ENCODE results near the gene USP47. TPM values are rescaled to one million over a fixed set of nuclear protein-coding genes. Genes with fewer than 3 reads are reported as not detected.
A peak's percentile ranks its signal among the peaks of the same experiment; 100 is the strongest.

USP47 gene
- total RNA-seq, 1 donor from 2014 or later = 48.1 TPM

GRCh38 chr11:11845071-11845470, 3.3 kb downstream of the USP47 start:
- DNase-seq = no peak
- no peaks in the 10 kb centered on the region for H3K27me3 ChIP-seq
- H3K4me1 ChIP-seq = peaks cover 62% of the 10 kb centered on the region
- H3K4me3 ChIP-seq = no peak overlapping the region
- H3K27ac ChIP-seq = peak overlapping the region; percentile 98
- intact Hi-C loops (cut with DNase I) = no loop called here
- no peak for TF ChIP-seq CTCF (IDR thresholded peaks at IDR 0.05)
- no peak for ATAC-seq
- no peaks in the 10 kb centered on the region for H3K9me3 ChIP-seq
- H3K36me3 ChIP-seq = no peaks in the 10 kb centered on the region

GRCh38 chr11:11845551-11845950, 3.8 kb downstream of the USP47 start:
- H3K9me3 ChIP-seq = no peaks in the 10 kb centered on the region
- H3K27ac ChIP-seq = no peak overlapping the region
- intact Hi-C loops (cut with DNase I) = no loop called here
- ATAC-seq (no peak), DNase-seq (no peak)
- no peaks in the 10 kb centered on the region for H3K27me3 ChIP-seq
- H3K36me3 ChIP-seq = no peaks in the 10 kb centered on the region
- peaks cover 66% of the 10 kb centered on the region for H3K4me1 ChIP-seq
- no peak overlapping the region for H3K4me3 ChIP-seq
- no peak for TF ChIP-seq CTCF (IDR thresholded peaks at IDR 0.05)

DNA sequence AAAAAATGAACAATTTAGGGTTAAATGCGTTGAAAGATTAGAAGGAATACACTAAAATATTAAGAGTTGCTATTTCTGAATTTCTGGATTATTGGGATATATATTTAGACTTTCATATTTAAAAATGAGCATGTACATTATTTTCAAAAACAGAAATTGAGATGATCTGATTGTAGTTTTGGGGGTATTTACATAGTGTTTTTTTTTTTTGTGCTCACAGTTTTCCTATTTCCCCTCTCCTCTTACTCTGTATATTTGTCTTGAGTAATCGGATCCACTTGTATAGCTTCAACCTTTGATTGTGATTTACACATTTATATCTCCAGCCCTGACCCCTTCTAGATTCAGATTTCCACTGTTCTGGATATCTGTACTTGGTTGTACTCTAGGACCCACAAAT, 5.3 kb downstream of the USP47 start:
- ATAC-seq = no peak
- Histone ChIP-seq H3K36me3 (no peaks in the 10 kb centered on the region), H3K27ac (no peak overlapping the region), H3K27me3 (no peaks in the 10 kb centered on the region), H3K4me3 (no peak overlapping the region), H3K4me1 (peaks cover 69% of the 10 kb centered on the region), H3K9me3 (no peaks in the 10 kb centered on the region)
- DNase-seq = no peak
- intact Hi-C loops (cut with DNase I) = no loop called here
- no peak for TF ChIP-seq CTCF (IDR thresholded peaks at IDR 0.05)

GRCh38 chr11:11848891-11849746, 7.3 kb downstream of the USP47 start:
- intact Hi-C loops (cut with DNase I) = no loop called here
- H3K27ac ChIP-seq = no peak overlapping the region
- no peak for DNase-seq

GRCh38 chr11:11850668-11851067, 8.9 kb downstream of the USP47 start:
- Histone ChIP-seq H3K9me3 (no peaks in the 10 kb centered on the region), H3K4me1 (peaks cover 56% of the 10 kb centered on the region), H3K27ac (no peak overlapping the region), H3K4me3 (no peak overlapping the region), H3K36me3 (no peaks in the 10 kb centered on the region), H3K27me3 (no peaks in the 10 kb centered on the region)
- no peak for TF ChIP-seq CTCF (IDR thresholded peaks at IDR 0.05)
- intact Hi-C loops (cut with DNase I) = no loop called here
- ATAC-seq (no peak), DNase-seq (no peak)

More at GRCh38 chr11:11848891-11849746, 7.3 kb downstream of the USP47 start:
- ATAC-seq = peak; percentile 96
- Histone ChIP-seq H3K9me3 (no peaks in the 10 kb centered on the region), H3K27me3 (no peaks in the 10 kb centered on the region), H3K36me3 (no peaks in the 10 kb centered on the region), H3K4me1 (peaks cover 72% of the 10 kb centered on the region), H3K4me3 (no peak overlapping the region)
- peak; percentile 60 for TF ChIP-seq CTCF (IDR thresholded peaks at IDR 0.05)

Measured in upper lobe of right lung (tissue), 1 donor.